Measurements from ENCODE around the gene CD300LD.

GRCh38 chr17:74566132-74566753, 25.8 kb downstream of the CD300LD start:
- TF ChIP-seq GATA2 (IDR thresholded peaks at IDR 0.05; ENCODE audit: low read depth, low read length) (no peak), GATA3 (IDR thresholded peaks at IDR 0.05; ENCODE audit: low read depth, low read length) (no peak)

Measured in SH-SY5Y (cell line).